Tibial nerve (tissue), 4 donors: Measurements from ENCODE around the gene PRIM1. TPM values are rescaled to one million over a fixed set of nuclear protein-coding genes. Genes with fewer than 3 reads are reported as not detected.

ENCODE experiments used
- DNase-seq, 2 donors: peaks; one replicate each; pipeline ENCODE4 v3.0.0-alpha.2; 2019; ENCODE audit warnings: low spot score in 2 of 2
- H3K27ac ChIP-seq, 4 donors: fragments of 200-600 bp; sonication (generic) in 3 of 4; one replicate each; pipeline ENCODE4 v1.5.1; 2017 to 2019; ENCODE audit warnings: mild to moderate bottlenecking in 1 of 4
- H3K27me3 ChIP-seq, 2 donors: fragments of 200-600 bp; sonication (generic) in 1 of 2; one replicate each; pipeline versions ENCODE4 v1.5.1 to v1.6.0; 2017 to 2019
- H3K36me3 ChIP-seq, 3 donors: fragments of 200-600 bp; sonication (generic); one replicate each; pipeline ENCODE4 v1.5.1; 2018 to 2019
- H3K4me1 ChIP-seq, 4 donors: fragments of 200-600 bp; sonication (generic) in 3 of 4; one replicate each; pipeline ENCODE4 v1.5.1; 2017 to 2019
- H3K4me3 ChIP-seq, 4 donors: fragments of 200-600 bp; sonication (generic) in 3 of 4; one replicate each; pipeline ENCODE4 v1.5.1; 2017 to 2019; ENCODE audit warnings: mild to moderate bottlenecking in 1 of 4, moderate library complexity in 1 of 4
- H3K9me3 ChIP-seq, 4 donors: fragments of 200-600 bp; sonication (generic) in 3 of 4; one replicate each; pipeline ENCODE4 v1.5.1; 2017 to 2019
- CTCF ChIP-seq, 5 experiments: fragments of 200-600 bp in 3 of 5; fragments of 450-650 bp in 2 of 5; sonication (generic) in 3 of 5; IDR thresholded peaks; one replicate each; pipeline ENCODE4 v1.5.1; 2016 to 2019; ENCODE audit warnings: antibody characterized with exemption in 5 of 5, mild to moderate bottlenecking in 3 of 5, moderate library complexity in 2 of 5
- EP300 ChIP-seq, 2 donors: sonication (generic); formaldehyde crosslinking; IDR thresholded peaks; one replicate each; pipeline ENCODE4 v1.6.1; 2017; ENCODE audit warnings: antibody characterized with exemption in 2 of 2, mild to moderate bottlenecking in 1 of 2
- POLR2A ChIP-seq, 2 donors: fragments of 450-650 bp; IDR thresholded peaks; one replicate each; pipeline ENCODE4 v1.6.1; 2017; ENCODE audit warnings: antibody characterized with exemption in 2 of 2, mild to moderate bottlenecking in 2 of 2, moderate library complexity in 2 of 2
- WGBS, 2 donors: methylation state at CpG; one replicate each; pipeline ENCODE4 v1.1.5; 2018; 5-methylcytosine and 5-hydroxymethylcytosine counted together
- total RNA-seq, 4 donors: library from RNA; depleted of rRNA; stranded (reverse); fragments of >200 nt; gene quantifications; one replicate each; pipeline ENCODE4 v1.1.0, GENCODE V29; 2016

The PRIM1 gene
- total RNA-seq, 4 donors from 2014 or later: 2.4 to 10.1 (median 6.1) TPM

GRCh38 chr12:56694161-56694560 is 58.0 kb downstream of the PRIM1 start:
- H3K27ac ChIP-seq: no peak overlapping the region
- DNase-seq: no peak
- TF ChIP-seq POLR2A (IDR thresholded peaks at IDR 0.05): no peak
- H3K4me1 ChIP-seq: peaks cover 0 to 2% (median 0%) of the 10 kb centered on the region in 4 donors
- H3K36me3 ChIP-seq: no peaks in the 10 kb centered on the region
- H3K27me3 ChIP-seq: no peaks in the 10 kb centered on the region
- 85 to 89% methylated on average over 5 of the region's 5 CpGs for WGBS, 2 donors
- no peaks in the 10 kb centered on the region for H3K9me3 ChIP-seq
- H3K4me3 ChIP-seq: no peak overlapping the region

DNA sequence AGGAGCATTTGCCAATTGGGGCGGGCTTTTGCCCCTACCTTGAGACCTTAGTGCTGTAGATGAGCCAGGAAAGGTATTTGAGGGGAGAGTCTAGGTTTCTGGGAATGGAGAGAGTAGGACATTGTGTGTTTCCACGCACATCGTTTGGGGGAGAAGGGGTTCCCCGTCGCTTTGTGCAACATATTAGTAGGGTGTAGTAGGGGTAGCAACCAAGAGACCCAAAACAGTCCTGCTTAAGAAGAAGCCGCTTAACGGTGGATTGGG is 63.3 kb downstream of the PRIM1 start:
- H3K27me3 ChIP-seq: no peaks in the 10 kb centered on the region
- 2% methylated on average over 7 of the region's 7 CpGs for WGBS, 2 donors
- peak overlapping the region; percentile 45 to 86 (median 83) for H3K4me3 ChIP-seq
- H3K9me3 ChIP-seq: no peaks in the 10 kb centered on the region
- no peaks in the 10 kb centered on the region for H3K36me3 ChIP-seq
- TF ChIP-seq EP300 (IDR thresholded peaks at IDR 0.05) (no peak), CTCF (IDR thresholded peaks at IDR 0.05) (no peak), POLR2A (IDR thresholded peaks at IDR 0.05) (no peak)
- DNase-seq: no peak
- peaks cover 0 to 35% (median 12%) of the 10 kb centered on the region in 4 donors for H3K4me1 ChIP-seq
- peak overlapping the region; percentile 97 to 100 (median 100) for H3K27ac ChIP-seq

GRCh38 chr12:56688129-56688845 is 63.8 kb downstream of the PRIM1 start, which contains the start of gene PTGES3:
PTGES3 (minus strand) TSS chr12:56688284; CDS start chr12:56687999, 285 bp downstream.
- no peaks in the 10 kb centered on the region for H3K36me3 ChIP-seq
- peak within 1 kb of the TSS; percentile 82 to 95 (median 85) for H3K4me3 ChIP-seq
- peak within 1 kb of the TSS; percentile 97 to 100 (median 100) for H3K27ac ChIP-seq
- 0% methylated on average over 56 to 64 of the region's 64 CpGs for WGBS, 2 donors
- DNase-seq: peak; percentile 96
- H3K27me3 ChIP-seq: no peaks in the 10 kb centered on the region
- H3K9me3 ChIP-seq: no peaks in the 10 kb centered on the region
- TF ChIP-seq EP300 (IDR thresholded peaks at IDR 0.05) (peak; percentile 99 to 100), POLR2A (IDR thresholded peaks at IDR 0.05) (peak; percentile 98), CTCF (IDR thresholded peaks at IDR 0.05) (peak in 1 of 5 experiments; percentile 33)
- H3K4me1 ChIP-seq: peaks cover 0 to 39% (median 12%) of the 10 kb centered on the region in 4 donors

GRCh38 chr12:56687223-56688128 is 64.6 kb downstream of the PRIM1 start:
- Histone ChIP-seq H3K27me3 (no peaks in the 10 kb centered on the region), H3K9me3 (no peaks in the 10 kb centered on the region), H3K36me3 (no peaks in the 10 kb centered on the region), H3K4me3 (peak overlapping the region; percentile 82 to 95 (median 85)), H3K27ac (peak overlapping the region; percentile 97 to 100 (median 100)), H3K4me1 (peaks cover 0 to 47% (median 12%) of the 10 kb centered on the region in 4 donors)
- DNase-seq: peak; percentile 31 to 41
- no peak for TF ChIP-seq POLR2A (IDR thresholded peaks at IDR 0.05)
- no peak for TF ChIP-seq CTCF (IDR thresholded peaks at IDR 0.05)
- TF ChIP-seq EP300 (IDR thresholded peaks at IDR 0.05): no peak
- 0 to 1% methylated on average over 57 to 62 of the region's 62 CpGs for WGBS, 2 donors

DNA sequence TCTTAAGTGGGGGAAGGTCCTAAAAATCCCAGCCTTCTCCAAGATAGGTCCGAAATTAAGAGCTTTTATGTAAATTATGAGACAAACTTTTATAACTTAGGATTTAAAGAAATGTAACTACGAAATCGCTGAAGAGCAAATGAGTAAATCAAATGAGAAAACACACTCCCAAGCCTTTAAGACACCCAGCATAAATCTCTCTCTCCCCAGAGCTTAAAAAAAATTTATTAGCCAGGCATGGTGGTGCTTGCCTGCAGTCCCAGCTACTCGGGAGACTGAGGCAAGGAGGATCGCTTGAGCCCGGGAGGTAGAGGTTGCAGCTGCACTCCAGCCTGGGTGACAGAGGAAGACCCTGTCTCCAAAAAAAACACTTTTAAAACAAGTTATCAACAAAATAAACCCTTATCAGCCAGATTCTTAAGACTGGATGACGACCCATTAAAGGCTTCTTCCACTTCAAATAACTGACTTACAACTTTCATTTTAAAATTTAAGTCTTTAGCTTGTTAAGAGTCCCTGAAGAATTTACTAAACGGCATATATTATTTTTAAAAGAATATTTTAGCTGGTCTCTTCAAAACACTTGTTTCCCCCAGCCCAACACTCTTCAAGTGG is 67.3 kb downstream of the PRIM1 start:
- peaks cover 0 to 8% (median 0%) of the 10 kb centered on the region in 3 donors for H3K36me3 ChIP-seq
- H3K4me3 ChIP-seq: peak overlapping the region in 2 of 4 donors; percentile 7 to 10
- H3K4me1 ChIP-seq: peaks cover 0 to 70% (median 19%) of the 10 kb centered on the region in 4 donors
- H3K27me3 ChIP-seq: no peaks in the 10 kb centered on the region
- TF ChIP-seq EP300 (IDR thresholded peaks at IDR 0.05) (no peak), POLR2A (IDR thresholded peaks at IDR 0.05) (no peak), CTCF (IDR thresholded peaks at IDR 0.05) (no peak)
- H3K27ac ChIP-seq: peak overlapping the region in 3 of 4 donors; percentile 5 to 63 (median 45)
- no peaks in the 10 kb centered on the region for H3K9me3 ChIP-seq
- no peak for DNase-seq
- WGBS, 2 donors: 42 to 45% methylated on average over 8 of the region's 8 CpGs
